K562 (cell line): ENCODE results near the gene EMID1. TPM values are rescaled to one million over a fixed set of nuclear protein-coding genes. Genes with fewer than 3 reads are reported as not detected.
A peak's percentile ranks its signal among the peaks of the same experiment; 100 is the strongest.

ENCODE experiments used
- BACH1 ChIP-seq: fragments of 200-800 bp; sonication (Bioruptor generic); IDR thresholded peaks from 2 replicates; pipeline ENCODE4 v1.6.1; 2016; ENCODE audit warnings: missing genetic modification characterization, missing compliant biosample characterization
- MAX ChIP-seq: sonication (generic); formaldehyde crosslinking; IDR thresholded peaks from 2 replicates; pipeline ENCODE4 v1.9.0; 2022; ENCODE audit warnings: mild to moderate bottlenecking, missing genetic modification reagents
- ZBTB40 ChIP-seq, 2 experiments: fragments of 450-650 bp in 1 of 2; sonication (generic) in 1 of 2; formaldehyde crosslinking in 1 of 2; IDR thresholded peaks; 2 replicates each; pipeline versions ENCODE4 v1.7.1 to v1.9.0; 2016 to 2022; ENCODE audit warnings: inconsistent platforms in 1 of 2, mild to moderate bottlenecking in 1 of 2, missing genetic modification reagents in 1 of 2
- ZSCAN29 ChIP-seq: fragments of 450-650 bp; IDR thresholded peaks from 2 replicates; pipeline ENCODE4 v1.6.1; 2017
- polyA plus RNA-seq, 8 experiments: library from polyadenylated mRNA; depleted of rRNA in 4 of 8; stranded (reverse) in 5 of 8; unstranded in 3 of 8; fragments of >200 nt; fragmentation: Nextera tagmentation in 2 of 8; fragmentation: Illumina TruSeq in 1 of 8; extraction: Ambion mirVana in 2 of 8; extraction: Trizol in 1 of 8; gene quantifications; 2 replicates each; pipeline versions ENCODE4 v1.2.1 to v1.2.3, GENCODE V29; 2011 to 2014; ENCODE audit warnings: inconsistent platforms in 1 of 8, missing spikeins in 1 of 8
- total RNA-seq, 7 experiments: library from RNA; depleted of rRNA in 6 of 7; stranded (reverse); fragments of >200 nt in 6 of 7; fragmentation: Illumina TruSeq in 2 of 7; extraction: Trizol in 2 of 7; gene quantifications; 2 replicates each; pipeline versions ENCODE4 v1.2.1 to v1.2.3, GENCODE V29; 2011 to 2021; ENCODE audit warnings: low replicate concordance in 1 of 7
- TF ChIP-seq, protein P1 (sequence below): fragments of 450-650 bp; IDR thresholded peaks from 2 replicates; pipeline ENCODE4 v1.6.1; 2016; ENCODE audit warnings: mild to moderate bottlenecking
- TF ChIP-seq, protein P2 (sequence below), 2 experiments: fragments of 450-650 bp in 1 of 2; IDR thresholded peaks; 2 replicates each; pipeline ENCODE4 v1.6.1; 2011 to 2017; ENCODE audit warnings: low read depth in 2 of 2, antibody characterized with exemption in 1 of 2, borderline replicate concordance in 1 of 2, low read length in 1 of 2, mild to moderate bottlenecking in 1 of 2, mixed read lengths in 1 of 2; ENCODE audit not compliant: control insufficient read depth in 1 of 2

Gene EMID1
- total and polyA plus RNA-seq, 9 of the 15 experiments (the other 6 are each of a cell fraction or from before 2014, with no cell fraction given): 0.15 to 7.2 (median 2.7) TPM

GRCh38 chr22:29267858-29268510 lies 62.3 kb downstream of the EMID1 start, which contains the start of the genes EWSR1 and RHBDD3 (continued):
- no peak for TF ChIP-seq ZBTB40 (IDR thresholded peaks at IDR 0.05)
- no peak for TF ChIP-seq ZBTB40 (CRISPR knock-in tag; IDR thresholded peaks at IDR 0.05)
- TF ChIP-seq MAX: peak; percentile 29
- TF ChIP-seq, protein P1, sequence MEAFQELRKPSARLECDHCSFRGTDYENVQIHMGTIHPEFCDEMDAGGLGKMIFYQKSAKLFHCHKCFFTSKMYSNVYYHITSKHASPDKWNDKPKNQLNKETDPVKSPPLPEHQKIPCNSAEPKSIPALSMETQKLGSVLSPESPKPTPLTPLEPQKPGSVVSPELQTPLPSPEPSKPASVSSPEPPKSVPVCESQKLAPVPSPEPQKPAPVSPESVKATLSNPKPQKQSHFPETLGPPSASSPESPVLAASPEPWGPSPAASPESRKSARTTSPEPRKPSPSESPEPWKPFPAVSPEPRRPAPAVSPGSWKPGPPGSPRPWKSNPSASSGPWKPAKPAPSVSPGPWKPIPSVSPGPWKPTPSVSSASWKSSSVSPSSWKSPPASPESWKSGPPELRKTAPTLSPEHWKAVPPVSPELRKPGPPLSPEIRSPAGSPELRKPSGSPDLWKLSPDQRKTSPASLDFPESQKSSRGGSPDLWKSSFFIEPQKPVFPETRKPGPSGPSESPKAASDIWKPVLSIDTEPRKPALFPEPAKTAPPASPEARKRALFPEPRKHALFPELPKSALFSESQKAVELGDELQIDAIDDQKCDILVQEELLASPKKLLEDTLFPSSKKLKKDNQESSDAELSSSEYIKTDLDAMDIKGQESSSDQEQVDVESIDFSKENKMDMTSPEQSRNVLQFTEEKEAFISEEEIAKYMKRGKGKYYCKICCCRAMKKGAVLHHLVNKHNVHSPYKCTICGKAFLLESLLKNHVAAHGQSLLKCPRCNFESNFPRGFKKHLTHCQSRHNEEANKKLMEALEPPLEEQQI: peak; percentile 49
- no peak for TF ChIP-seq ZSCAN29
- TF ChIP-seq BACH1 (tag): peak; percentile 84
- TF ChIP-seq, protein P2, sequence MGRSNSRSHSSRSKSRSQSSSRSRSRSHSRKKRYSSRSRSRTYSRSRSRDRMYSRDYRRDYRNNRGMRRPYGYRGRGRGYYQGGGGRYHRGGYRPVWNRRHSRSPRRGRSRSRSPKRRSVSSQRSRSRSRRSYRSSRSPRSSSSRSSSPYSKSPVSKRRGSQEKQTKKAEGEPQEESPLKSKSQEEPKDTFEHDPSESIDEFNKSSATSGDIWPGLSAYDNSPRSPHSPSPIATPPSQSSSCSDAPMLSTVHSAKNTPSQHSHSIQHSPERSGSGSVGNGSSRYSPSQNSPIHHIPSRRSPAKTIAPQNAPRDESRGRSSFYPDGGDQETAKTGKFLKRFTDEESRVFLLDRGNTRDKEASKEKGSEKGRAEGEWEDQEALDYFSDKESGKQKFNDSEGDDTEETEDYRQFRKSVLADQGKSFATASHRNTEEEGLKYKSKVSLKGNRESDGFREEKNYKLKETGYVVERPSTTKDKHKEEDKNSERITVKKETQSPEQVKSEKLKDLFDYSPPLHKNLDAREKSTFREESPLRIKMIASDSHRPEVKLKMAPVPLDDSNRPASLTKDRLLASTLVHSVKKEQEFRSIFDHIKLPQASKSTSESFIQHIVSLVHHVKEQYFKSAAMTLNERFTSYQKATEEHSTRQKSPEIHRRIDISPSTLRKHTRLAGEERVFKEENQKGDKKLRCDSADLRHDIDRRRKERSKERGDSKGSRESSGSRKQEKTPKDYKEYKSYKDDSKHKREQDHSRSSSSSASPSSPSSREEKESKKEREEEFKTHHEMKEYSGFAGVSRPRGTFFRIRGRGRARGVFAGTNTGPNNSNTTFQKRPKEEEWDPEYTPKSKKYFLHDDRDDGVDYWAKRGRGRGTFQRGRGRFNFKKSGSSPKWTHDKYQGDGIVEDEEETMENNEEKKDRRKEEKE (IDR thresholded peaks at IDR 0.05; ENCODE audit: borderline replicate concordance in 1 of 2, control insufficient read depth in 1 of 2, low read depth in 2 of 2, low read length in 1 of 2): peak; percentile 66 to 96; a peak in 2 of 4 replicates
